Sigmoid colon (tissue), 4 donors: Measurements from ENCODE around the gene KLHL28.

Experiments
- CTCF ChIP-seq, 4 experiments: fragments of 450-650 bp in 3 of 4; fragments of 200-600 bp in 1 of 4; IDR thresholded peaks; one replicate each; pipeline ENCODE4 v1.5.1; 2016 to 2019; ENCODE audit warnings: antibody characterized with exemption in 4 of 4, mild to moderate bottlenecking in 3 of 4, moderate library complexity in 2 of 4
- EP300 ChIP-seq, 4 donors: sonication (generic); formaldehyde crosslinking; IDR thresholded peaks; one replicate each; pipeline ENCODE4 v1.6.1; 2017; ENCODE audit warnings: antibody characterized with exemption in 4 of 4
- POLR2A ChIP-seq, 2 donors: fragments of 450-650 bp; IDR thresholded peaks; one replicate each; pipeline ENCODE4 v1.6.1; 2016; ENCODE audit warnings: antibody characterized with exemption in 2 of 2, mild to moderate bottlenecking in 2 of 2, moderate library complexity in 2 of 2
- POLR2AphosphoS5 ChIP-seq, 4 donors: sonication (generic); formaldehyde crosslinking; IDR thresholded peaks; one replicate each; pipeline ENCODE4 v1.6.1; 2017; ENCODE audit warnings: antibody characterized with exemption in 4 of 4

DNA sequence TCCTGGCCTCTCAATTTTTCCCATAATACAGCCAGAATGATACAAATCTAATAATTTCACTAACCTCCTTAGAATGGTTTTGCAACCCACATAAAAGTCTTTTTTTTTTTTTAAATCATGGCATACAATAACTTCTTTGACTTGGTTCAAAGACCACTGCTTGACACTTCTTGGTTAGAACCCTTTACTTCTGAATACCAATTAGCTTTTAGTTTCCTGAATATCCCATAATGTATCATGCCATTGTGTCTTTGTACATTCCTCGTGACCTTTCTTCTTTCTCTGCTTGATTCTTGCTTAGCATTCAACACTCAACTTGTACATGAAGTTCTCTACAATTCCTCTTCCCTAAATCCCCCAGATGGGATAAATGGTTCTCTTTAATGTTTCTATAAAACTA lies 19.3 kb downstream of the KLHL28 start:
- TF ChIP-seq EP300 (IDR thresholded peaks at IDR 0.05) (no peak), POLR2A (IDR thresholded peaks at IDR 0.05) (no peak), CTCF (IDR thresholded peaks at IDR 0.05) (no peak), POLR2AphosphoS5 (IDR thresholded peaks at IDR 0.05) (no peak)
